Lung (tissue), 12 donors: ENCODE results near the gene ID3. TPM values are rescaled to one million over a fixed set of nuclear protein-coding genes. Genes with fewer than 3 reads are reported as not detected.

Experiments used
- ATAC-seq: fragments of 200-7000 bp; cut with Tn5 transposase; one replicate; pipeline ENCODE4 v1.9.1; 2020; ENCODE audit warnings: moderate number of reproducible peaks; ENCODE audit not compliant: insufficient read depth, low FRiP score
- DNase-seq, 3 donors: peaks; one replicate each; pipeline ENCODE4 v3.0.0-alpha.2; 2013 to 2017
- H3K27ac ChIP-seq, 2 donors: one replicate each; pipeline ENCODE4 v1.5.1; 2013; ENCODE audit warnings: mild to moderate bottlenecking in 2 of 2, moderate library complexity in 2 of 2, control low read depth in 1 of 2, inconsistent platforms in 1 of 2, low read depth in 1 of 2, low read length in 1 of 2
- H3K27me3 ChIP-seq, 3 donors: one replicate each; pipeline ENCODE4 v1.5.1; 2013; ENCODE audit warnings: low read length in 2 of 3; ENCODE audit not compliant: control insufficient read depth in 3 of 3, insufficient read depth in 3 of 3
- H3K36me3 ChIP-seq, 4 donors: one replicate each; pipeline ENCODE4 v1.5.1; 2013; ENCODE audit warnings: low read length in 4 of 4, mild to moderate bottlenecking in 1 of 4, moderate library complexity in 1 of 4; ENCODE audit not compliant: control insufficient read depth in 4 of 4, insufficient read depth in 4 of 4
- H3K4me1 ChIP-seq, 5 donors: one replicate each; pipeline ENCODE4 v1.5.1; 2013; ENCODE audit warnings: low read length in 5 of 5, mild to moderate bottlenecking in 2 of 5, moderate library complexity in 1 of 5; ENCODE audit not compliant: control insufficient read depth in 5 of 5, insufficient read depth in 5 of 5
- H3K4me3 ChIP-seq: one replicate; pipeline ENCODE4 v1.5.1; 2013; ENCODE audit warnings: mild to moderate bottlenecking, control low read depth, moderate library complexity
- H3K9ac ChIP-seq, 2 donors: one replicate each; pipeline ENCODE4 v1.5.1; 2013; ENCODE audit warnings: low read length in 2 of 2, control low read depth in 1 of 2; ENCODE audit not compliant: insufficient read depth in 1 of 2
- H3K9me3 ChIP-seq, 4 donors: one replicate each; pipeline ENCODE4 v1.5.1; 2013; ENCODE audit warnings: low read length in 3 of 4, mild to moderate bottlenecking in 1 of 4, moderate library complexity in 1 of 4; ENCODE audit not compliant: control insufficient read depth in 4 of 4, insufficient read depth in 3 of 4
- WGBS, 2 donors: extraction: QIAGEN DNeasy Blood & Tissue Kit; methylation state at CpG; one replicate each; pipeline ENCODE4 v1.1.7; 2013; 5-methylcytosine and 5-hydroxymethylcytosine counted together
- polyA plus RNA-seq, 2 donors: library from polyadenylated mRNA; stranded (reverse); fragments of 200-250 nt; gene quantifications; one replicate each; pipeline ENCODE4 v1.2.1, GENCODE V29; 2013
- total RNA-seq, 2 donors: library from RNA; depleted of rRNA in 1 of 2; stranded (reverse); fragments of >200 nt in 1 of 2; gene quantifications; one replicate each; pipeline ENCODE4 v1.2.1, GENCODE V29; 2014 to 2021
- TF ChIP-seq, protein P1 (sequence below): IDR thresholded peaks from 2 replicates; pipeline ENCODE4 v1.5.1; 2012; ENCODE audit warnings: mild to moderate bottlenecking; ENCODE audit errors: control extremely low read depth, extremely low read depth
- donor health status: control.
- donor health status: control.
- donor health status: Bipolar disorder and iron deficiency.
- donor health status: healthy.
- donor health status: DM: yes; HTN: yes; CAD: no.

ID3 gene
- total and polyA plus RNA-seq, 4 donors = 119 to 275 (median 163) TPM

DNA sequence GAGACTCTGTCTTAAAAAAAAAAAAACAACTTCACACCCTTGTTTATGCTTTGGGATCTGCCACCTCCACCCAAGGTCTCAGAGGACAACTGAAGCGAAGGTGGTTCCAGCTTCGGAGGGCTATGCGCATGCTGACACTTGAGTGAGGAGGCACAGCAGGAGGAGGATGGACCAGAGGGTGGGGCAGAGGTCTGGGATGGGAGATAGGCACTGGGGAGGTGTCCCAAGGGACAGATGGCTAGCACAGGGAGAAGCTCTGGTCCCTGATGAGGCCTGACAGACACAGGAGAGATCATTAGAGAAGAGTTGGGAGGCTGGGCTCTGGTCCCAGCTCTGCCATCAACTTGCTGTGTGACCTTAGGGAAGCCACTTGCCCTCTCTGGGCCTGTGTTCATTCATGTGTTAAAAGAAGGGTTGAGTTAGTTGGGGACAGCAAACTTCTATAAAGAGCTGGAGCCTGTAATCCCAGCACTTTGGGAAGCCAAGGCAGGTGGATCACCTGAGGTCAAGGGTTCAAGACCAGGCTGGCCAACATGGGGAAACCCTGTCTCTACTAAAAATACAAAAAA, 45.1 kb downstream of the ID3 start:
- no peak overlapping the region for H3K4me3 ChIP-seq
- no peaks in the 10 kb centered on the region for H3K27me3 ChIP-seq
- TF ChIP-seq, protein P1, sequence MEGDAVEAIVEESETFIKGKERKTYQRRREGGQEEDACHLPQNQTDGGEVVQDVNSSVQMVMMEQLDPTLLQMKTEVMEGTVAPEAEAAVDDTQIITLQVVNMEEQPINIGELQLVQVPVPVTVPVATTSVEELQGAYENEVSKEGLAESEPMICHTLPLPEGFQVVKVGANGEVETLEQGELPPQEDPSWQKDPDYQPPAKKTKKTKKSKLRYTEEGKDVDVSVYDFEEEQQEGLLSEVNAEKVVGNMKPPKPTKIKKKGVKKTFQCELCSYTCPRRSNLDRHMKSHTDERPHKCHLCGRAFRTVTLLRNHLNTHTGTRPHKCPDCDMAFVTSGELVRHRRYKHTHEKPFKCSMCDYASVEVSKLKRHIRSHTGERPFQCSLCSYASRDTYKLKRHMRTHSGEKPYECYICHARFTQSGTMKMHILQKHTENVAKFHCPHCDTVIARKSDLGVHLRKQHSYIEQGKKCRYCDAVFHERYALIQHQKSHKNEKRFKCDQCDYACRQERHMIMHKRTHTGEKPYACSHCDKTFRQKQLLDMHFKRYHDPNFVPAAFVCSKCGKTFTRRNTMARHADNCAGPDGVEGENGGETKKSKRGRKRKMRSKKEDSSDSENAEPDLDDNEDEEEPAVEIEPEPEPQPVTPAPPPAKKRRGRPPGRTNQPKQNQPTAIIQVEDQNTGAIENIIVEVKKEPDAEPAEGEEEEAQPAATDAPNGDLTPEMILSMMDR = no peak
- WGBS, 2 donors = 95 to 100% methylated on average over 3 of the region's 3 CpGs
- H3K27ac ChIP-seq = no peak overlapping the region
- no peaks in the 10 kb centered on the region for H3K9me3 ChIP-seq
- ATAC-seq (no peak), DNase-seq (no peak)
- no peaks in the 10 kb centered on the region for H3K4me1 ChIP-seq
- H3K36me3 ChIP-seq = peaks cover 0 to 6% (median 0%) of the 10 kb centered on the region in 4 donors
- H3K9ac ChIP-seq = no peak overlapping the region

DNA sequence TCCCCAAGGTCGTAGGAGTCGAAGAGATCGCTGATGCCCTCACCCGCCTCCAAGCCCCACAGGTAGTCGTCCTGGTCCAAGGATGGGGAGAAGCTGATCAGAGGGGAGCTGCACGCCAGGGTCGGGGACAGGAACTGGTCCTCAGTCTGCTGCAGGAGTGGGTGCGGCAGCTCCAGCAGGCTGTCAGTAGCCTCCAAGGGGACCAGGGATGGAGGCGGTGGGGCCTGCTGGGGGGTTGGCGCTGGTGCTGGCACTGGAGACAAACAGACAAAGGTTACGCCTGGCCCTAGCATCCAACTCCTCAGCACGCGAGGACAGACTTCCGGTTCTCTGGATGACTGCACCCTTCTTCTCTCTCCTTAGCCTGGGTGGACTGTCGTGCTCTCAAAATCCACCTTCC, 49.4 kb downstream of the ID3 start:
- Histone ChIP-seq H3K4me3 (no peak overlapping the region), H3K36me3 (no peaks in the 10 kb centered on the region), H3K9ac (no peak overlapping the region), H3K4me1 (no peaks in the 10 kb centered on the region), H3K27ac (no peak overlapping the region), H3K9me3 (peaks cover 0 to 2% (median 0%) of the 10 kb centered on the region in 4 donors), H3K27me3 (no peaks in the 10 kb centered on the region)
- DNase-seq (no peak), ATAC-seq (no peak)
- 94 to 98% methylated on average over 15 of the region's 15 CpGs for WGBS, 2 donors
- TF ChIP-seq, protein P1 = no peak

Other genes starting within 250 kb of the ID3 start
- gene HNRNPR, start 215.2 kb downstream of the ID3 start, total RNA-seq = 100 to 1,000 TPM; 112 to 147 TPM
- gene HNRNPR, start 215.2 kb downstream of the ID3 start, polyA plus RNA-seq = 10 to 100 TPM; 54.2 to 77.8 TPM
- gene ZNF436, start 189.7 kb downstream of the ID3 start, total RNA-seq = 10 to 100 TPM in 1 of 2 donors, 1 to 10 TPM in 1; 8.9 to 30.9 TPM
- gene ZNF436, start 189.7 kb downstream of the ID3 start, polyA plus RNA-seq = 1 to 10 TPM; 2.1 to 4.2 TPM
- 10 to 100 TPM; 26.5 to 33.3 TPM for gene TCEA3, start 134.8 kb downstream of the ID3 start, total RNA-seq
- gene TCEA3, start 134.8 kb downstream of the ID3 start, polyA plus RNA-seq = 10 to 100 TPM; 10.3 to 37.5 TPM
- gene ASAP3, start 75.3 kb downstream of the ID3 start, total RNA-seq = 10 to 100 TPM; 34.7 to 38.1 TPM
- gene ASAP3, start 75.3 kb downstream of the ID3 start, polyA plus RNA-seq = 10 to 100 TPM; 16.9 to 25.3 TPM
- gene E2F2, start 28.3 kb downstream of the ID3 start, total RNA-seq = 1 to 10 TPM; 1.7 to 4.9 TPM
- 1 to 10 TPM in 1 of 2 donors, under 1 TPM in 1; 0.83 to 1.2 TPM for gene E2F2, start 28.3 kb downstream of the ID3 start, polyA plus RNA-seq
- 1,000 to 10,000 TPM in 1 of 2 donors, 100 to 1,000 TPM in 1; 775 to 1,368 TPM for gene RPL11, start 132.3 kb upstream of the ID3 start, total RNA-seq
- gene RPL11, start 132.3 kb upstream of the ID3 start, polyA plus RNA-seq = 1,000 to 10,000 TPM; 1,517 to 3,087 TPM
- 10 to 100 TPM; 36.2 to 65.0 TPM for gene ELOA, start 184.0 kb upstream of the ID3 start, total RNA-seq
- 10 to 100 TPM; 24.0 to 27.3 TPM for gene ELOA, start 184.0 kb upstream of the ID3 start, polyA plus RNA-seq
- 10 to 100 TPM; 44.7 to 55.7 TPM for gene PITHD1, start 218.9 kb upstream of the ID3 start, total RNA-seq
- gene PITHD1, start 218.9 kb upstream of the ID3 start, polyA plus RNA-seq = 10 to 100 TPM; 39.2 to 50.0 TPM
- gene LYPLA2, start 231.6 kb upstream of the ID3 start, total RNA-seq = 10 to 100 TPM; 30.9 to 66.8 TPM
- 10 to 100 TPM; 67.1 to 83.1 TPM for gene LYPLA2, start 231.6 kb upstream of the ID3 start, polyA plus RNA-seq
- gene GALE, start 241.3 kb upstream of the ID3 start, total RNA-seq = 10 to 100 TPM; 21.4 to 83.9 TPM
- 100 to 1,000 TPM in 1 of 2 donors, 10 to 100 TPM in 1; 76.0 to 146 TPM for gene GALE, start 241.3 kb upstream of the ID3 start, polyA plus RNA-seq